ENCODE results near the gene FTCD. TPM values are rescaled to one million over a fixed set of nuclear protein-coding genes. Genes with fewer than 3 reads are reported as not detected.
"Not testable (repeated sequence)": the region's sequence is repeated elsewhere in the genome, so short reads cannot be mapped to it uniquely, and the experiment has no call there.

Gene FTCD, protein sequence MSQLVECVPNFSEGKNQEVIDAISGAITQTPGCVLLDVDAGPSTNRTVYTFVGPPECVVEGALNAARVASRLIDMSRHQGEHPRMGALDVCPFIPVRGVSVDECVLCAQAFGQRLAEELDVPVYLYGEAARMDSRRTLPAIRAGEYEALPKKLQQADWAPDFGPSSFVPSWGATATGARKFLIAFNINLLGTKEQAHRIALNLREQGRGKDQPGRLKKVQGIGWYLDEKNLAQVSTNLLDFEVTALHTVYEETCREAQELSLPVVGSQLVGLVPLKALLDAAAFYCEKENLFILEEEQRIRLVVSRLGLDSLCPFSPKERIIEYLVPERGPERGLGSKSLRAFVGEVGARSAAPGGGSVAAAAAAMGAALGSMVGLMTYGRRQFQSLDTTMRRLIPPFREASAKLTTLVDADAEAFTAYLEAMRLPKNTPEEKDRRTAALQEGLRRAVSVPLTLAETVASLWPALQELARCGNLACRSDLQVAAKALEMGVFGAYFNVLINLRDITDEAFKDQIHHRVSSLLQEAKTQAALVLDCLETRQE
- not detected in 2 replicates for total RNA-seq (2014; rRNA removed; shearing (Covaris generic))
- polyA plus RNA-seq (2016; fragmentation: Nextera tagmentation; extraction: Ambion mirVana) = not detected in 2 replicates

- Histone ChIP-seq H3F3A (ENCODE audit: insufficient read depth) (no peaks in the 10 kb centered on the region), H3K9me2 (ENCODE audit: insufficient read depth) (no peaks in the 10 kb centered on the region), H3K4me3 (no peak within 1 kb of the TSS), H2AFZ (no peak within 1 kb of the TSS), H3K9ac (no peak within 1 kb of the TSS), H3K4me2 (ENCODE audit: unreplicated experiment) (no peak within 1 kb of the TSS), H3K79me2 (ENCODE audit: insufficient read depth) (no peaks in the 10 kb centered on the region), H4K20me1 (ENCODE audit: insufficient read depth) (no peaks in the 10 kb centered on the region), H3K27me3 (replicated peaks; ENCODE audit: insufficient read depth) (no peaks in the 10 kb centered on the region), H3K36me3 (ENCODE audit: low read depth) (no peaks in the 10 kb centered on the region), H3K4me1 (ENCODE audit: insufficient read depth) (no peaks in the 10 kb centered on the region), H3K9me3 (ENCODE audit: low read depth) (no peaks in the 10 kb centered on the region), H3K27ac (no peak within 1 kb of the TSS)
- WGBS, 2 experiments (ENCODE audit: low coverage in 1 of 2, low lambda C conversion rate in 2 of 2, missing lambda C conversion rate in 2 of 2) = 90 to 91% methylated on average over 30 to 34 of the region's 34 CpGs
- DNase-seq = no peak
- no peak for TF ChIP-seq EZH2 (IDR thresholded peaks at IDR 0.05; ENCODE audit: insufficient read depth, poor library complexity, severe bottlenecking)
- TF ChIP-seq EZH2phosphoT487 (IDR thresholded peaks at IDR 0.05; ENCODE audit: insufficient read depth, low read depth) = no peak
- in situ Hi-C loops (cut with MboI) = no loop called here
These were observed at the start of gene FTCD for GRCh38 chr21:46155514-46156377. FTCD (minus strand) TSS chr21:46155579; CDS start chr21:46155523, 56 bp downstream.

DNA sequence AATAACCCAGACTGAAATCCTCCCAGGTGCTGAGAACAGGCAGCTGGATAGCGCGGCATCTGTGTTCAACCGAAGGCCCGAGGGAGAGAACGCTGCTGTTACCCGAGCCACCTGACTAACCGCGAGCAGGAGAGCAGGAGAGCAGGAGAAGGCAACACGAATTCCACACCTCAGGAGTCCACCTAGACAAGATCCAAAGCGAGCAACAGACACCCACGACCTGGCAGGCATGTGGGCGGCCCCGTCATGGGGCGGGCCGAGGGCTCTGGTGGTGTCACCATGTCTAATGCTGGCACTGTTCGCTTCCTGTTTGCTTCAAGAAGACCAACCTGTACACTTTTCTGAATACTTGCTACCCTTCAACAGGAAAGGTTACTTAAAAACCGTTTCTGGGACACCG lies 49.8 kb upstream of the FTCD start:
- no peaks in the 10 kb centered on the region for H3K36me3 ChIP-seq (ENCODE audit: low read depth)
- no peak overlapping the region for H2AFZ ChIP-seq
- no peaks in the 10 kb centered on the region for H3K27me3 ChIP-seq (replicated peaks; ENCODE audit: insufficient read depth)
- no peaks in the 10 kb centered on the region for H3K9me3 ChIP-seq (ENCODE audit: low read depth)
- H3K4me3 ChIP-seq = no peak overlapping the region
- H3F3A ChIP-seq (ENCODE audit: insufficient read depth) = 0 out of 2 replicates have a peak, but pooled peaks cover 6% of the 10 kb centered on the region
- no peaks in the 10 kb centered on the region for H4K20me1 ChIP-seq (ENCODE audit: insufficient read depth)
- in situ Hi-C loops (cut with MboI) = no loop called here
- TF ChIP-seq EZH2phosphoT487 (IDR thresholded peaks at IDR 0.05; ENCODE audit: insufficient read depth, low read depth) (no peak), EZH2 (IDR thresholded peaks at IDR 0.05; ENCODE audit: insufficient read depth, poor library complexity, severe bottlenecking) (no peak)
- DNase-seq = no peak
- WGBS, 2 experiments (ENCODE audit: low coverage in 1 of 2, low lambda C conversion rate in 2 of 2, missing lambda C conversion rate in 2 of 2) = 89% methylated on average over 18 of the region's 18 CpGs
- H3K27ac ChIP-seq = no peak overlapping the region
- H3K9ac ChIP-seq = no peak overlapping the region
- no peaks in the 10 kb centered on the region for H3K79me2 ChIP-seq (ENCODE audit: insufficient read depth)
- no peaks in the 10 kb centered on the region for H3K4me1 ChIP-seq (ENCODE audit: insufficient read depth)
- no peaks in the 10 kb centered on the region for H3K9me2 ChIP-seq (ENCODE audit: insufficient read depth)
- H3K4me2 ChIP-seq (ENCODE audit: unreplicated experiment) = no peak overlapping the region

DNA sequence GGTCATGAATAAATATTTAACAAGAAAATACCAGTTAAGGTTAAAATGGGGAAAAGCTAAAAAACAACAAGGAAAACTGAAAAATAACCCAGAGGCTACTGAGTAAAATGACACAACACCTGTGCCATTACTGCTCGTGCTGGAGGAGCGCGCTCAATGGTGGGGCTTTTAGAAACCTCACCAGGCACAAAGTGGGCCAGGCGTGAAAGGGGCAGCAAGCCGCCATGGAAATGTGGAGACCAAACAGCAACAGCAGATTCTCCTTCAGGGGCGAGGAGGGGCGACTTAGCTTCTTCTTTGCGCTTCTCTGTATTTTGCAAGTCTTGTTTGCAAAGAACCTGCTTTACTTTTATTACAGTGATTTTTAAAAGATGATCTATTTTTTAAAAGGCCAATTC lies 47.8 kb upstream of the FTCD start:
- H3K4me3 ChIP-seq = no peak overlapping the region
- no peaks in the 10 kb centered on the region for H3K9me3 ChIP-seq (ENCODE audit: low read depth)
- no peaks in the 10 kb centered on the region for H3K27me3 ChIP-seq (replicated peaks; ENCODE audit: insufficient read depth)
- TF ChIP-seq EZH2 (IDR thresholded peaks at IDR 0.05; ENCODE audit: insufficient read depth, poor library complexity, severe bottlenecking) (no peak), EZH2phosphoT487 (IDR thresholded peaks at IDR 0.05; ENCODE audit: insufficient read depth, low read depth) (no peak)
- no peak overlapping the region for H2AFZ ChIP-seq
- H3K4me2 ChIP-seq (ENCODE audit: unreplicated experiment) = no peak overlapping the region
- WGBS, 2 experiments (ENCODE audit: low coverage in 1 of 2, low lambda C conversion rate in 2 of 2, missing lambda C conversion rate in 2 of 2) = 94 to 96% methylated on average over 8 of the region's 8 CpGs
- no peak overlapping the region for H3K27ac ChIP-seq
- in situ Hi-C loops (cut with MboI) = no loop called here
- 0 out of 2 replicates have a peak, but pooled peaks cover 8% of the 10 kb centered on the region for H3F3A ChIP-seq (ENCODE audit: insufficient read depth)
- no peak overlapping the region for H3K9ac ChIP-seq
- no peaks in the 10 kb centered on the region for H3K4me1 ChIP-seq (ENCODE audit: insufficient read depth)
- no peak for DNase-seq
- no peaks in the 10 kb centered on the region for H4K20me1 ChIP-seq (ENCODE audit: insufficient read depth)
- H3K36me3 ChIP-seq (ENCODE audit: low read depth) = peaks cover 8% of the 10 kb centered on the region; the same call in 1 of the 2 replicates
- H3K79me2 ChIP-seq (ENCODE audit: insufficient read depth) = no peaks in the 10 kb centered on the region
- H3K9me2 ChIP-seq (ENCODE audit: insufficient read depth) = no peaks in the 10 kb centered on the region

DNA sequence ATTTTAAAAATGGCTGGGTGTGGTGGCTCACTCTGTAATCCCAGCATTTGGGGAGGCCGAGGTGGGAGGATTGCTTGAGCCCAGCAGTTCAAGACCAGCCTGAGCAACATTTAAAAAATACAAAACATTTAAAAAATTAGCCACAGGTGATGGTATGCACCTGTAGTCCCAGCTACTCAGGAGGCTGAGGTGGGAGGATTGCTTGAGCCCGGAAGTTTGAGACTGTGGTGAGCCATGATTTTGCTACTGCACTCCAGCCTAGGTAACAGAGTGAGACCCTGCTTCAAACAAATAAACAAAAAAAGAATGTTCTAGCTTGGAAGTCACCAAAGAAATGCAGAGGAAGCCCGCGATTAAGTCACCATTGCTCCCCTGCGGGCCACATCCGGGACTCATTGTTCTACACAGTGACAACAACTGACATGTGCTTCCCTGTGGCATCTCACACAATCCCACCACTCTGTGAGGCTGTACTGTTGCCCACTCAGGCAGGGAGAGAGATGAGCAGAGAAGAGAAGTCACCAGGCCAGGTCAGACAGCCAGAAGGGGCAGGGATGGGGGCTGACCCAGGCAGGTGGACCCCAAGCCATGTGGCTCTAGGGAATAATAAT lies 47.3 kb upstream of the FTCD start:
- Histone ChIP-seq H3K4me2 (ENCODE audit: unreplicated experiment) (no peak overlapping the region), H3K27me3 (replicated peaks; ENCODE audit: insufficient read depth) (no peaks in the 10 kb centered on the region), H3K9me2 (ENCODE audit: insufficient read depth) (no peaks in the 10 kb centered on the region), H3K4me3 (no peak overlapping the region), H2AFZ (no peak overlapping the region), H3K9me3 (ENCODE audit: low read depth) (no peaks in the 10 kb centered on the region), H3K36me3 (ENCODE audit: low read depth) (peaks cover 8% of the 10 kb centered on the region; the same call in 1 of the 2 replicates), H3F3A (ENCODE audit: insufficient read depth) (0 out of 2 replicates have a peak, but pooled peaks cover 8% of the 10 kb centered on the region), H4K20me1 (ENCODE audit: insufficient read depth) (no peaks in the 10 kb centered on the region), H3K79me2 (ENCODE audit: insufficient read depth) (no peaks in the 10 kb centered on the region), H3K27ac (no peak overlapping the region), H3K9ac (no peak overlapping the region), H3K4me1 (ENCODE audit: insufficient read depth) (no peaks in the 10 kb centered on the region)
- WGBS, 2 experiments (ENCODE audit: low coverage in 1 of 2, low lambda C conversion rate in 2 of 2, missing lambda C conversion rate in 2 of 2) = 91 to 92% methylated on average over 6 of the region's 6 CpGs
- in situ Hi-C loops (cut with MboI) = no loop called here
- no peak for DNase-seq
- no peak for TF ChIP-seq EZH2 (IDR thresholded peaks at IDR 0.05; ENCODE audit: insufficient read depth, poor library complexity, severe bottlenecking)
- no peak for TF ChIP-seq EZH2phosphoT487 (IDR thresholded peaks at IDR 0.05; ENCODE audit: insufficient read depth, low read depth)

DNA sequence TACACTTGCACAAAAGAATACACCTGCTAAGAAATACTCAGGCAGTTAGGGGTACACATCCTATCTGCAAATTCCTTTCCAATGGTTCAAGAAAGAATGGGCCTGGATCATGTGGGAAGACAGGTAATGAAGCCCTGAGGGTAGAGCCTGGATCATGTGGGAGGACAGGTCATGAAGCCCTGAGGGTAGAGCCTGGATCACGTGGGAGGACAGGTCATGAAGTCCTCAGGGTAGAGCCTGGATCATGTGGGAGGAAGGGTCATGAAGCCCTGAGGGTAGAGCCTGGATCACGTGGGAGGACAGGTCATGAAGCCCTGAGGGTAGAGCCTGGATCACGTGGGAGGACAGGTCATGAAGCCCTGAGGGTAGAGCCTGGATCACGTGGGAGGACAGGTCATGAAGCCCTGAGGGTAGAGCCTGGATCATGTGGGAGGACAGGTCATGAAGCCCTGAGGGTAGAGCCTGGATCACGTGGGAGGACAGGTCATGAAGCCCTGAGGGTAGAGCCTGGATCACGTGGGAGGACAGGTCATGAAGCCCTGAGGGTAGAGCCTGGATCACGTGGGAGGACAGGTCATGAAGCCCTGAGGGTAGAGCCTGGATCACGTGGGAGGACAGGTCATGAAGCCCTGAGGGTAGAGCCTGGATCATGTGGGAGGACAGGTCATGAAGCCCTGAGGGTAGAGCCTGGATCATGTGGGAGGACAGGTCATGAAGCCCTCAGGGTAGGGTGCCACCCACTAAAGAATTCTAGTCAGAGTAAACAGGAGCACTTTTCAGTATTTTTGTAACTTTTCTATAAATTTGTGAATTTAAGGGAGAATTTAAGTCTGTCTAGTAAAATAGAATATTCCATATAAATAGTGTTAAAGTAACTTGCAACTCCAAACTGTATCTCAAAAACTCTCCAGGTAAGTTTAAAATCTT lies 45.8 kb upstream of the FTCD start:
- H4K20me1 ChIP-seq (ENCODE audit: insufficient read depth); H3K4me2 ChIP-seq (ENCODE audit: unreplicated experiment); in situ Hi-C loops (cut with MboI); H3K27me3 ChIP-seq (replicated peaks; ENCODE audit: insufficient read depth); H2AFZ ChIP-seq; H3K79me2 ChIP-seq (ENCODE audit: insufficient read depth); H3K27ac ChIP-seq; DNase-seq; H3K4me1 ChIP-seq (ENCODE audit: insufficient read depth); H3F3A ChIP-seq (ENCODE audit: insufficient read depth); H3K4me3 ChIP-seq; H3K9me2 ChIP-seq (ENCODE audit: insufficient read depth); H3K9me3 ChIP-seq (ENCODE audit: low read depth); H3K9ac ChIP-seq: not testable (repeated sequence)
- peaks cover 17% of the 10 kb centered on the region; the same call in 1 of the 2 replicates for H3K36me3 ChIP-seq (ENCODE audit: low read depth)
- 92 to 94% methylated on average over 2 to 5 of the region's 8 CpGs for WGBS, 2 experiments (ENCODE audit: low coverage in 1 of 2, low lambda C conversion rate in 2 of 2, missing lambda C conversion rate in 2 of 2)
